GM18870 (cell line): Measurements from ENCODE around the gene HIC2.
"Not testable (repeated sequence)": the region's sequence is repeated elsewhere in the genome, so short reads cannot be mapped to it uniquely, and the experiment has no call there.

Source experiments
- ATAC-seq: cut with Tn5 transposase; IDR thresholded peaks from one replicate; pipeline ENCODE4 v1.9.1; 2021; ENCODE audit warnings: moderate library complexity; ENCODE audit not compliant: unreplicated experiment

HIC2 gene

GRCh38 chr22:21434378-21435233 lies 17.4 kb downstream of the HIC2 start:
- ATAC-seq = not testable (repeated sequence)

- not testable (repeated sequence) for ATAC-seq
These were observed 19.0 kb downstream of the HIC2 start for GRCh38 chr22:21435998-21436810.

GRCh38 chr22:21438013-21438412 lies 20.8 kb downstream of the HIC2 start:
- ATAC-seq = not testable (repeated sequence)

- ATAC-seq = not testable (repeated sequence)
These were observed 23.0 kb downstream of the HIC2 start for GRCh38 chr22:21440018-21440636.

GRCh38 chr22:21440676-21441075 lies 23.5 kb downstream of the HIC2 start:
- ATAC-seq = not testable (repeated sequence)

- ATAC-seq = not testable (repeated sequence)
These were observed 24.0 kb downstream of the HIC2 start for GRCh38 chr22:21441170-21441569.

GRCh38 chr22:21442123-21442522 lies 25.0 kb downstream of the HIC2 start:
- not testable (repeated sequence) for ATAC-seq

GRCh38 chr22:21442646-21443045 lies 25.5 kb downstream of the HIC2 start:
- ATAC-seq = not testable (repeated sequence)

- ATAC-seq = no peak
These were observed 26.0 kb downstream of the HIC2 start for GRCh38 chr22:21443057-21443734.

- ATAC-seq = no peak
These were observed 26.7 kb downstream of the HIC2 start for GRCh38 chr22:21443735-21444421.

GRCh38 chr22:21444701-21445436 lies 27.7 kb downstream of the HIC2 start:
- ATAC-seq = no peak

GRCh38 chr22:21445437-21446127 lies 28.4 kb downstream of the HIC2 start:
- no peak for ATAC-seq

GRCh38 chr22:21446128-21446826 lies 29.1 kb downstream of the HIC2 start:
- no peak for ATAC-seq

- ATAC-seq = no peak
These were observed 29.9 kb downstream of the HIC2 start for GRCh38 chr22:21446827-21447690.

- ATAC-seq = no peak
These were observed 30.7 kb downstream of the HIC2 start for GRCh38 chr22:21447694-21448402.

- no peak for ATAC-seq
These were observed 31.7 kb downstream of the HIC2 start for GRCh38 chr22:21448627-21449416.
